ENCODE data around the gene EXOC2.
A peak's percentile ranks its signal among the peaks of the same experiment; 100 is the strongest.
"Not testable (repeated sequence)": the region's sequence is repeated elsewhere in the genome, so short reads cannot be mapped to it uniquely, and the experiment has no call there.

Gene EXOC2

GRCh38 chr6:680666-681340, 12.1 kb downstream of the EXOC2 start:
- no peak for DNase-seq (ENCODE audit: low spot score)

- DNase-seq (ENCODE audit: low spot score), result no peak
Measured at GRCh38 chr6:680251-680650, 12.7 kb downstream of the EXOC2 start.

GRCh38 chr6:679282-679681, 13.7 kb downstream of the EXOC2 start:
- DNase-seq (ENCODE audit: low spot score), result no peak

- no peak for DNase-seq (ENCODE audit: low spot score)
Measured at GRCh38 chr6:678520-678919, 14.4 kb downstream of the EXOC2 start.

GRCh38 chr6:677919-678318, 15.0 kb downstream of the EXOC2 start:
- DNase-seq (ENCODE audit: low spot score), result no peak

GRCh38 chr6:674956-675355, 18.0 kb downstream of the EXOC2 start:
- no peak for DNase-seq (ENCODE audit: low spot score)

- no peak for DNase-seq (ENCODE audit: low spot score)
Measured at GRCh38 chr6:674406-674805, 18.5 kb downstream of the EXOC2 start.

- no peak for DNase-seq (ENCODE audit: low spot score)
Measured at GRCh38 chr6:667253-667927, 25.5 kb downstream of the EXOC2 start.

GRCh38 chr6:665403-666267, 27.3 kb downstream of the EXOC2 start:
- DNase-seq (ENCODE audit: low spot score), result no peak

- not testable (repeated sequence) for DNase-seq (ENCODE audit: low spot score)
Measured at GRCh38 chr6:663788-664187, 29.2 kb downstream of the EXOC2 start.

- DNase-seq (ENCODE audit: low spot score), result no peak
Measured at GRCh38 chr6:659716-660581, 33.0 kb downstream of the EXOC2 start.

- DNase-seq (ENCODE audit: low spot score), result peak; percentile 45
Measured at GRCh38 chr6:658244-658643, 34.7 kb downstream of the EXOC2 start.

- DNase-seq (ENCODE audit: low spot score), result no peak
Measured at GRCh38 chr6:657743-658142, 35.2 kb downstream of the EXOC2 start.

GRCh38 chr6:656460-657252, 36.3 kb downstream of the EXOC2 start, which contains the start of gene HUS1B:
TSS of gene HUS1B (minus strand) at chr6:657100. CDS start at chr6:656944, 156 bp downstream.
- DNase-seq (ENCODE audit: low spot score), result no peak

GRCh38 chr6:654136-654535, 38.8 kb downstream of the EXOC2 start:
- no peak for DNase-seq (ENCODE audit: low spot score)

- no peak for DNase-seq (ENCODE audit: low spot score)
Measured at GRCh38 chr6:652865-653264, 40.1 kb downstream of the EXOC2 start.

- no peak for DNase-seq (ENCODE audit: low spot score)
Measured at GRCh38 chr6:650098-650497, 42.8 kb downstream of the EXOC2 start.

GRCh38 chr6:642805-643204, 50.1 kb downstream of the EXOC2 start:
- no peak for DNase-seq (ENCODE audit: low spot score)

- no peak for DNase-seq (ENCODE audit: low spot score)
Measured at GRCh38 chr6:641225-641985, 51.5 kb downstream of the EXOC2 start.

GRCh38 chr6:636488-636887, 56.5 kb downstream of the EXOC2 start:
- DNase-seq (ENCODE audit: low spot score), result no peak
